HG02870 (cell line): Measurements from ENCODE around the gene OBP2B.
"Not testable (repeated sequence)": the region's sequence is repeated elsewhere in the genome, so short reads cannot be mapped to it uniquely, and the experiment has no call there.

Experiments
- ATAC-seq: cut with Tn5 transposase; IDR thresholded peaks from one replicate; pipeline ENCODE4 v1.9.1; 2021; ENCODE audit warnings: mild to moderate bottlenecking, moderate library complexity; ENCODE audit not compliant: unreplicated experiment

OBP2B gene

DNA sequence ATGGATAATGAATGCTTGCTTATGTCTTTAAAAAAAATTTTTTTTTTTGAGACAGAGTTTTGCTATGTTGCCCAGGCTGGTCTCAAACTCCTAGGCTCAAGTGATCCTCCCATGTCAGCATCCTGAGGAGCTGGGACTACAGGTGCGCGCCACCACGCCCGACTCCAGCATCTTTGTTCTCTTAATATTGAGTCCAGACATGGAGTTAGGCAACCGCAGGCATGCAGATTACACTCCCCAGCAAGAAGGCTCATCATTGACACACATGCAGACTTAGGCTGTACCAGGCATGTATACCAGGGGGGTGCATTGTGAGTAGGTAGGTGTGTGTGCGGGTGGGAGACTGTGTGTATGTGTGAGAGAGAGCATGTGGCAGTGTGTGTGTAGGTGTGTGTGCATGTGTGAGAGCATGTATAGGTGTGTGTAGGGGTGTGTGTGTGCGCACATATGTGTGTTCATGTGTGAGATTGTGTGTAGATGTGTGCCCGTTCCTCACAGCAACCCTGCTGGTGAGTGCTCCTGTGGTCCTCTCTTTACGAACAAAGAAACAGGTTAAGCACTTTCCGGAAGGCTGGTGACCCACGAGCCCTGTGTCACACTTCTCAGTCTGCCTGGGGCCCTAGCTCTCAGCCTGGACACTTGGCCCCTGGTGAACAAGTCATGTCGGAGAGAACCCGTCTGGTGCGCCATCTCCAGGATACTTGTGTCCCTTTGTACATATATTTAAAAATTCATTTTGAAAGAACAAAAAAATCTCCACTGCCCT, 6.2 kb downstream of the OBP2B start:
- no peak for ATAC-seq

DNA sequence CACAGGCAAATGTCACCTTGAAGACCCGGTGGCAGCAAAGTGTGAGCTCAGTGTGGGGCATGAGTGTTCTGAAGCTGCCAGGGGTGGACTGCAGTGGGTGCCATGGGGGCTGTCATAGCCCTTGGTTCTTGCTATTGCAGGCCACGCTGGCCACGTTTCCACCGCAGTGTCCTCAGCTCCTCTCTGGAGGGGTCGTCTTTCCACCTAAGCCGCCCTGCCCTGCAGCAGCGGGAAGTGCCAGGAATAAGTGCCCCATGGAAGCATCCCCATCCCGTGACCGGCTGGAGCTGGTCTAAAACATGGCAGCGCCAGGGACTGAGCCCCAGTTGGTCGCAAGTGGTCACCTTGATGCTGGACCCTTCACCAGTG, 6.9 kb downstream of the OBP2B start:
- ATAC-seq: no peak

DNA sequence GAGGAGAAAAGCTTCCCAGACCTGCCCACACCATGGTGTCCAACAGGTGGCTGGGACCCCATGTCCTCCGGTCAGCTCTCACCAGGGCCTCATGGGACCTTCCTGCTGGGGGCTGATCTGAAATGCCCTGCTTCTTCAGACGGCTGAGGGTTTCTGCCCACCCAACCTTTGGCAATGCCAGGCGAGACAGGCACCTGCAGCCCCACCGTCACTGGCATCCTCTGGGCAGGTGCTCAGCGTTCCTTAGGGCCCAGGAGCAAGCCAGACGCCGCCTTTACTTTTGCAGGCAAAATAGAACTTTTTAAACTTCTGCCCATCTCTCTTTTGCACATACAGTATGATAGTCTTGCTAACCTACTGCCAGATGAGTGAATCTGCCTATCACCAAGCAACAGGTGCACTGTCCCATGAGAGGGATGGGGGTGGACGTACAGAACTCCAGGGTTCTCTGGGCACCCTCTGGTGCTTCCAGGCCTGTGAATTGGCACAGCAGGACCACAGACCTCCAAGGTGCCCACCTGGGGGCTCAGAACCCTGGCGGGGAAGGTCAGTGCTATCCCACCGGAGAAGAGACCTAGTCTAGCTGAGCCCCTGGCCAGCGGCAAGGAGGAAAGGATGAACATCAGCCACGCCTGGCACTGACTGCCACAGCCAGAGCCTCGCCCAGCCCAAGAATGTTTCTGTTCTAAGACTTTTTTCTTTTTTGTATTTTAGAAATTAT, 7.5 kb downstream of the OBP2B start:
- ATAC-seq: no peak

DNA sequence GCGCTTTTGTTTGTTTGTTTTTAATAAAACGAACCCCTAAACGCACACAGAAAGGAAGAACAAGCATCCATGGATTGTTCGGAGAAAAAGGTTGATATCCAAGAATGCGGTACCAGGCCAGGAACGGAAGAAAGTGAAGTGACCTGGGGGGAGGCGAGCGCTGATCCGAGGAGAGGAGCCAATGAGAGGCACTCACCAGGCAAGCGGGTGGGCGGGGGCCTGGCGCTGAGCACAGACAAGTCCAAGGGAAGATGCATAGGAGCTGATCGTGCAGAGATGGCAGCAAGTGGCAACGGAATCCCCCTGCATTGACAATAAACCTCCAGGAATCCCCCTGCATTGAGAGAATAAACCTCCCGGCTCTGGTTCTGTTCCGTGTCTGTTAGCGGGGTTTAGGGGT, 8.4 kb downstream of the OBP2B start:
- no peak for ATAC-seq

DNA sequence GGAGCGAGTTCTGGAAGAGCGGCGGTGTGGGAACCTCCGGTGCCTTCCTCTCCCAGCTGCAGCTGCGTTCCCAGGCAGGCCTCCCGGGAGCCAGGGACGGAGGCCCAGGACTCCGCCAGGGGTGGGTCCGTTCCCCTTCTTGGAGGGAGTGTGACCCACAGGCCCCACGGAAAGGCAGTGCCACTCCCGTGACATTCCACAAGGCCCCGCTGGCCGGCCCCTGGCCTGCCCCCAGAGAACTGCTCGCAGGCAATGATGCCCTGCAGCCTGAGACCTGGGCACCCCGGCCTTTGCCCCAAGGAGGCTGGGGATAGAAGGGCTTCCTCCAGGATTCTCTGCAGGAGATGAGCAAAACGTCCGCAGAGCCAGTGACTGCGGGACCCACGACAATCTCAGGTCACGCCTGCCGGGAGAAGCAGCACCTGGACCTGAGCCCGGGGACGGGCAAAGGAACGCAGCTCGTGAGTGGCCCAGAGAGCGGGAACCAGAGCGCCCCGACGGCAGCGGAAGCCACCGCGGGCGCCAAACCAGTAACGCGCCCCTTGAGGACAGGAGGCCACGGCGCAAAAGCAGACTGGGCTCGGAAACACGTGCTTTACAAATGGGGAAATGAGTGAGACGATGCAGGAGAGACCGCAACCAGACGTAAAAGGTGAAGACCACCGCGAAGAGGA, 9.3 kb downstream of the OBP2B start:
- no peak for ATAC-seq

DNA sequence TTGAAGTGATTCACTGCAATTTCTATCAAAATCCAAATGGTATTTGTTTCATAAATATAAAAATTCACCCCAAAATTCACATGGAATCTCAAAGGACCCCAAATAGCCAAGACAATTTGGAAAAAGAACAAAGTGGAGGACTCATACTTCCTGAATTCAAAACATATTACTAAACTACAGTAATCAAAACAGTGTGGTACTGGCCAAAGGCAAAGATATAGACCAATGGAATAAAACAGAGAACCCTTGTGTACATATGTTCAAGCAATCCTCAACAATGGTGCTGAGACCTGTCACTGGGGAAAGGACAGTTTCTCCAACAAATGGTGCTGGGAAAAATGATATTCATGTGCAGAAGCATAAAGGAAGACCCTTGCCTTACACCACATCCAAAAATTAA, 14.0 kb downstream of the OBP2B start:
- no peak for ATAC-seq

DNA sequence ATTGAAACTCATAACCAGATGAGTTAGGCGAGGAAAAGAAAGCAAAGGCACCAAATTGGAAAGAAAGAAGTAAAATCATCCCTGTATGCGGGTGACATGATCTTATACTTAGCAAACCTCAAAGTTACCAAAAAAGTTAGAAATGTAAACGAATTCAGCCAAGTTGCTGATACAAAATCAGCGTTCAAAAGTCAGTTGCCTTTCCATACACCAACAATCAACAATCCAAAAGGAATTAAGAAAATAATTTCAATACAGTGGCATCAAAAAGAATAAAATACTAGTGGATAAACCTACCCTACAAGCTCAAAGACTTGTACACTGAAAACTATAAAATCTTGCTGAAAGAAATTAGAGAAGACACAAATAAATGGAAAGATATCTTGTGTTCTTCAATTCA, 14.5 kb downstream of the OBP2B start:
- no peak for ATAC-seq

DNA sequence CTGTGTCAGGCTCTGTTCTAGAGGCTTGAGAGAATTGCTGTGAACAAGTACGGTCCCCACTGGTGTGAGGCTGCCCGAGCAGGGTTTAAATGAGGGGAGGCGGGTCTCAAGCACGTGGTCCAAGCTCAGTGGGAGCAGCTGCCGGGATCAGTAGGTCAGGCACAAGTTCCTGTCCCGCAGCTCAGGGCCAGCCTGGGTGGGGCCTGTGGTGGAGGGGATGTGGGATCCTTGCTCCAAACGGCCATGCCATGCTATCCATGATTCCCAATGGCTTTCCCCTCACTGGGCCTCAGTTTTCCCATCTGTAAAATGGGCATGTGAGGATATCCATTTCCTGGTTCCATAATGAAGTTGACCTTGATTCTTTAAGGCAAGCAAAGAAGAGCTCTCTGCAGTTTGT, 17.1 kb downstream of the OBP2B start:
- no peak for ATAC-seq

DNA sequence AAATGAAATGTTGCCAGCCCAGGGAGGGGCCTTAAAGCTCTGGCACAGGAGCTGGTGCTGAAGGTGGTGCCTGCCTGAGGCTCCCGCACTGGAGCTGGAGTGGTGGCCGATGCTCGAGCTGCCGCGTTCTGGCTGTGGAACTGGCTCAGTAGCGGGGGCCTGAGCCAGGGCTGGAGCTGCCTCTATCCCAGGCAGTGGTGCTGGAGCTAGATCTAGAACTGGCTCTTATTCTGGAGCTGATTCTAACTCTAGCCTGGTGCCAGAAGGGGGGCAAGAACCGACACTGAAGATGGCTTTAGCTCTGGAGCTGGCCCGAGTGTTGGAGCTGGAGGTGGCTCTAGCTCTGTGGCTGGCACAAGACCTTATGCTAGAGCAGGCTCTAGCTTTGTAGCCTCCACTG, 19.2 kb downstream of the OBP2B start:
- no peak for ATAC-seq

DNA sequence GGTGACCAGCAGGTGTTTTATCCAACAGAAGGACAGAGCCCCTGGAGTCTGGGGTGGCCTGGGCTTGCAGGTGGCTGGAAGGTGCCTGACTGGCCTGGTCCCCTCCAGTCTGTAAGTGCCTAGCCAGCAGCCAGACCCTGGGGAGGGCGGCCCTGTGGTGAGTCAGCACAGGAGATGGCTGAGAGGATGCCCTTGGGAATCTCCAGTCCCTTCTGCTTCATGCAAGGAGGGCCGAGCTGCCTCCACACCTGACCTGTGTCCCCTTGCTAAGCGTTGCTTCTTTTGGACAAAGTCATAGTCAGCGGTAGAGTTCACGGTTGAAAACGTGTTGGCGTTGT, 20.2 kb downstream of the OBP2B start:
- ATAC-seq: no peak

DNA sequence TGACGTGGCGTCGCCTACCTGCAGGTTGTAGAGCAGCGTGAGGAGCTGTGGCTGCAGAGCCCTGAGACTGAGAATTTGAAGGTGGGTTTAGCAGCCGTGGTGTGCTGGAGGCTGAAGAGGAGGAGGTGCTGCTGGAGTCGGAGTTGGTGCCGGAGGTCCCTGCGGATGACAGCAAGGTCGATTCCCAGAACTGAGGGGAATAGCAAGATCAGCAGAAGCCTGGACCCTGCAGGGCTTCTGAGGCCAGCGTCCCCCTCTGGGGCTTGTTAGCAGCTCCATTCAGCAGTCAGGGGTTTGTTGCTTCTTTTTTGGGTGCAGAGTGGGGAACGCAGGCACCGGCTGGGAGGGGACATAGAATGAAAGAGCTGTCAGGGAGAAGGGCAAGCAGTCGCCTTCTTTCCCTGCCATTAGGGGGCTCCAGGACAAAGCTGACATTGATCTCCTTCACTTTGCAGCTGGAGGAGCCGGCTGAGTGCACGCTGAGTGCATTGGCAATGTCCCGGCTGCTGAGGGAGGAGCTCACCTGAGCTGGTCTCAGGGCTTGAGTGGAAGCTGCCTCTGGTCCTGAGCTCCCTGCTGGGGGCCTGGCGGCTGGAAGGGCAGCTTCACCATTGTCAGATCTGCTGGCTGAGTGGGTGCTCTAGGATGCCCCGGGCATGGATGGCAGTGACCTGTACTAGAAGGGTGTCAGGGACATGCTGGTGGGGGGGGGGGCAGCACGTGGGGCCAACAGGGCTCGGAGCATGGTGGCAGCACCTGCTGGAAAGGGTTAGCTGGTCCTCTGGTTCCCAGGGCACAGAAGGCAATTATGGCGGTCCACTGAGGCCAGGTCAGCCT, 20.8 kb downstream of the OBP2B start:
- ATAC-seq: no peak

DNA sequence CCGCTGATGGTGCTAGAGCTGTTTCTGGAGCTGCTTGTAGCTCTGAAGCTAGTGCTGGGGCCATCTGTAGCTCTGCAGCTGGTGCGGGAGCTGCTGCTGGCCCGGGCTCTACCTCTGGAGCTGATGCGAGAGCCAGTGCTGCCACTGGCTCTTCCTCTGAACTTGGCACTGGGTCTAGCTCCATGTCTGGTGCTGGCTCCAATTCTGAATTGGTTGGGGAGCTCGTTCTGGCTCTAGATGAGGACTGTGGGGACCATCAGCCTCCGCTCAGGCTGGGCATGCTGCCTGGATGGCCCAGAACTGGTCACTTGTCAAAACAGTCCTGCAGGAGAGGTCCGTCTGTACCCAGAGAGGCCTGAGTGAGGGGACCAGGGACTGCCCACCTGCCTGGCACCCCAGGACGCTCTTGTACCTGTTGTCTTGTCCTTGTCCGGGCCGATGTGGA, 21.5 kb downstream of the OBP2B start:
- no peak for ATAC-seq

DNA sequence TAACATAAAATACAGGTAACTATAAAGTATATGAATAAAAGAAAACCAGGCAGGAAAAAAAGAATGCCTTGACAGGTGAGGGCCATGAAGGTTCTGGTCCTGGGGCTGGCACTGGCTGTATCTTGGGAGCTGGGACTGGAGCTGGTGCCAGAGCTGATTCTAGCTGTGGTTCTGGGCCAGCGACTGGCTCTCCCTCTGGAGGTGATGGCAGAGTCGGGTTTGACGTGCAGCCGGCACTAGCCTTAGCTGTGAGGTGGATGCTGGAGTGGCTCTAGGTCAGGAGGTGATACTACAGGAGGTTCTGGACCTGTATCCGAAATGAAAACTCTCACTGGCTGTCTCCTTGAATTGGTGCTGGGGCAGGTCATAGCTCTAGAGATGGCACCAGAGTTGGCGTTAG, 22.3 kb downstream of the OBP2B start:
- no peak for ATAC-seq

DNA sequence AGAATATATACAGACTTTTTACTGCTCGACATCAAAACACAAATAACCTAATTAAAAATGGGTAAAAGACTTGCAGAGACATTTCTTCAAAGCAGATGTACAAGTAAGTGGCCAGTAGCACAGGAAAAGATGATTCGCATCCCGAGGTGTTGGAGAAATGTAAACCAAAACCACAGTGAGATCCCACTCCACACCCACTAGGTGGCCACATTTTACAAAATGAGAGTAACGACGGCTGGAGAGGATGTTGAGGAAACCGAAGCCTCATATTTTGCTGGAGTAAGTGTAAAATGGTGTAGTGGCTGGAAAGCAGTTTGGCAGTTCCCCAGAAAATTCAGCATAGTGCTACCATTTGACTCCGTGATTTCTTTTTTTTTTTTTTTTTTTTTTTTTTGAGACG, 24.1 kb downstream of the OBP2B start:
- no peak for ATAC-seq

DNA sequence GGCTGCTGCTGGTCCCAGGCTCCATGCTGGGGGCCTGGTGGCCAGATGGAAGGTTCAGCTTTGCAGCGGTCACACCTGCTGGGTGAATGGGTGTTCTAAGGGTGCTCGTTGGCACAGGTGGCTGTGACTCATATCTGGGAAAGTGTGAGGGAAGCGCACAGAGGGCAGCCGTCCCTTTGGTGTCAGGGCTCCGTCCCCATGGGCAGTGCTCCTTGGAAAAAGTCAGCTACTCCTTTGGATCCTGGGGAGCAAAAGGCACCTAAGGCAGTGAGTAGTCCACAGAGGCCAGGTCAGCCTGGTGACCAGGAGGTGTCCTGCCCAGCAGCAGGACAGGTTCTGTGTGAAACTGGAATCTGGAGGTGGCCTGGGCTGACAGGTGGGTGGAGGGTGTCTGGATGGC, 26.9 kb downstream of the OBP2B start:
- no peak for ATAC-seq

DNA sequence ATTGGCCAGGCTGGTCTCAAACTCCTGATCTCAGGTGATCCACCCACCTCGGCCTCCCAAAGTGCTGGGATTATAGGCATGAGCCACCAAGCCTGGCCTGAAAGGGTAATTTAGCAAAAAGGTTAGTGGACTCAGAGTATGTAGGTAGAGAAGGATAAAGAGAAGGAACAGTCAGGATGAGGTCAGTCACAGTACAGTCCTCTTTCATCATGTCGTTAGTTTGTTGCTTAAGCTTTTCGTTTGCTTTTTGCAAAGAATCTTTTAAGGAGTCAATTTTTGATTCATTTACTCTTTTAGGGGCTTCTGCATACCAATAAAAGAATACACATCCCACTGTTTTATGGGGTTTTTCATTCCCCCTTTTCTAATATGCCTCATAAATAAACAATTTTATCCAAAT, 27.5 kb downstream of the OBP2B start:
- ATAC-seq: no peak

DNA sequence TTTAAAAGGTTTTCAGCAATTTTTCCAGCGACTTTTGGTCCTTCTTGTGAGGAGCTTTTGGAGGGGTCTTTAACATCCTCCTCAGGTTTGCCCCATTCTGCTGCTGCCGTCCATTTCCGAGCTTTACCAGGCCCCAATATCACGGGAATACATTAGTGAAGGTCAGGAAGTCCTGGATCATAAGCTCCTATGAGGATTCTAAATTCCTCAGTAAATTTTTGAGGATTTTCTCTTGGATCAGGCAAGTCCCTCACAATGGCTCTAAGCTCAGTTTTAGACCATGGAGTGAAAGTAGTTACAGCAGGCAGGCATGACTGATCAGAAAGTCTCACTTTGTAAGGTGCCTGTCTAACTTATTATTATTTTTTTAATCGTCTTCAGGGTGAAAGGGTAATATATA, 28.1 kb downstream of the OBP2B start:
- no peak for ATAC-seq

DNA sequence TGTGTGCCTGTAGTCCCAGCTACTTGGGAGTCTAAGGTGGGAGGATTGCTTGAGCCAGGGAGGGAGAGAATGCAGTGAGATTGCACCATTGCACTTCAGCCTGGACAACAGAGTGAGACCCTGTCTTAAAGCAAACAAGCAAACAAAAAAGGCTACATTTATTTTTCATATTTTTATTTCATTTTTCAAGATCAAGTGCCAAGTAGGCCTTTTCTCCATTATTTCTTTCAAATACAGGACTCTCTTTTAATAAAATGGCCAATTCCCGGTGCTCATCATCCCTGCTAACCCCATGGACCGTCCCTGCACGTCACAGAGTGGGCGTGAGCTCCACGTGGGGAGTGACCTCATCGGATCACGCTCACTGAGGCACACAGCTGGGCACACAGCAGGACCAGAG, 36.0 kb downstream of the OBP2B start:
- no peak for ATAC-seq

DNA sequence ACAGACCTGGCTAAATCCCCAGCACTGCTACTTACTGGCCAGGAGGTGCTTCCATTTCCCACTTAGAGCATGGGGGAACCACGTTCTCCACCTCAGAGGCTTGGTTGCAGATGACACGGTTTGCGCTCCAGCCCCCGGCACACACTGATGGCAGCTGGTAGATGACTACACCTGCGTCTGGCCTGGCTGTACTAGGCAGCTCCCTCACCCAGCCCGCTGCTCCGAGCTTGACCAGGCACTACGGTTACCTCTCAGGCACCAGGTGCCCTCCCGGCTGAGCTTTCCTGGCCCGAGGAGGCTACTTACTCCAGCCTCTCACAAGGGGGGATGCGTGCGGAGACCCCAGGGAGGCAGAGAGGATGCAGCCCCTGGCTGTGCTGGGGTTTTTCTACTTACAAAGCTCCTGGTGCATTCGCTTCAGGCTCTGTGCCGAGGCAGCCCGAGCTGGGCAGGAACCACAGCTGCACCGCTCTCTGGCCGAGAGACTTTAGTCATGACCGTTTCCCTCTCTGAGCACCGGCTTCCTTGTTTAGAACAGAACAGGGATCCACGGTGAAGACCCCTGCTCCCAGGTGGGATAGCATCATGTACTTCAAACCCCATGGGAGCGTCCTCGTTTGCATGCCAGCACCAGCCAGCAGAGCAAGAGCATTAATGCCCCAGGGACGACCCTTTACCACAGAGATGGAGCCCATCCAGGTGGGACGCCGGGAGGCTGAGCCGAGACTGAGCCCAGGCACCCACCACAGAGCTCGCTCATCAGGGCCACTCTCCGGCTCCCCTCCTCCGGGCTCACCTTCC, 37.7 kb downstream of the OBP2B start:
- no peak for ATAC-seq

DNA sequence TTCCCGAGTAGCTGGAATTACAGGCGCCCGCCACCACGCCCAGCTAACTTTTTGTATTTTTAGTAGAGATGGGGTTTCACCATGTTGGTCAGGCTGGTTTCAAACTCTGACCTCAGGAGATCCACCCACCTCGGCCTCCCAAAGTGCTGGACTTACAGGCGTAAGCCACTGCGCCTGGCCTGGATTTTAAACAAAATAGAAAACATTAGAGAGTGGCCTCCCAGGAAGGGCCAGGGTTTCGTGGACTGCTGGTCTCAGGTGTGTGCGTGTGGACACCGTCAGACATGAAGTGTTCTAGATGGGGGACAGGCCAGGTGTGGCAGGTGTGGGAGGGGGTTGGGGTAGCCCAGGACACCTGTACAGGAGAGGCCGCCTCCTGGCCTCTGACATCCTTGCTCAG, 38.3 kb downstream of the OBP2B start:
- no peak for ATAC-seq

DNA sequence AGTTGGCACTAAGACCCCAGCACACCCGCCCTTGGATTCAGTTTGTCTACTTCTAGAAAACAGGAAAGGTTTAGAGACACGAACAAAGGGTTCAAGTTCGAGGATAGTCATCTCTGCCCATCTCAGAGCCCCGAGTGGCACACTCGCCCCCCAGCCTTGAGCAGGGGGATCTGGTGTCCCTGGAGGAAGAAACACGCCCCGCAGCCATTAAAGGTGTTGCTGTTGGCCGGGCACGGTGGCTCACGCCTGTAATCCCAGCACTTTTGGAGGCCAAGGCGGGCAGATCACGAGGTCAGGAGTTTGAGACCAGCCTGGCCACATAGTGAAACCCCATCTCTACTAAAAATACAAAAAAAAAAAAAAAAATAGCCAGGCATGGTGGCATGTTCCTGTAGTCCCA, 39.4 kb downstream of the OBP2B start:
- ATAC-seq: not testable (repeated sequence)
